SU-DHL-6 (cell line): ENCODE measurements around the gene C6orf58.

ENCODE experiments used
- H2AFZ ChIP-seq: fragments of 200-600 bp; sonication (generic); 2 replicates; pipeline ENCODE4 v1.6.1; 2014; ENCODE audit warnings: low read depth, mild to moderate bottlenecking, moderate library complexity, mixed read lengths, antibody characterized with exemption, low read length; ENCODE audit not compliant: severe bottlenecking
- H3F3A ChIP-seq: fragments of 200-600 bp; shearing (Covaris generic); 2 replicates; pipeline ENCODE4 v1.6.0; 2016; ENCODE audit warnings: antibody characterized with exemption, mild to moderate bottlenecking; ENCODE audit not compliant: insufficient read depth
- H3K27ac ChIP-seq: fragments of 200-600 bp; sonication (generic); 2 replicates; pipeline ENCODE4 v1.5.1; 2016; ENCODE audit warnings: low read depth, mild to moderate bottlenecking, low read length, moderate library complexity, mixed read lengths
- H3K27me3 ChIP-seq: fragments of 200-600 bp; sonication (generic), shearing (Covaris generic); 2 replicates; pipeline ENCODE4 v1.6.0; 2014; ENCODE audit warnings: mild to moderate bottlenecking, low read length
- H3K36me3 ChIP-seq: fragments of 200-600 bp; sonication (generic); 2 replicates; pipeline ENCODE4 v1.6.1; 2014; ENCODE audit warnings: mild to moderate bottlenecking, low read length, mixed read lengths
- H3K4me2 ChIP-seq: fragments of 300-600, 200-600 bp; shearing (Covaris generic), sonication (generic); 2 replicates; pipeline ENCODE4 v1.6.0; 2014; ENCODE audit warnings: low read length, low read depth, mild to moderate bottlenecking; ENCODE audit not compliant: poor library complexity, severe bottlenecking
- H3K4me3 ChIP-seq: fragments of 200-600 bp; sonication (generic); 2 replicates; pipeline ENCODE4 v1.5.1; 2014; ENCODE audit warnings: antibody characterized with exemption, low read length, mild to moderate bottlenecking, mixed read lengths; ENCODE audit not compliant: insufficient read depth, poor library complexity, severe bottlenecking
- H3K79me2 ChIP-seq: fragments of 200-600 bp; sonication (generic); 2 replicates; pipeline ENCODE4 v1.6.1; 2014; ENCODE audit warnings: mild to moderate bottlenecking, low read length, moderate library complexity; ENCODE audit not compliant: insufficient read depth
- H3K9ac ChIP-seq: fragments of 200-600 bp; sonication (generic); 2 replicates; pipeline ENCODE4 v1.7.0; 2014; ENCODE audit warnings: mild to moderate bottlenecking, low read length
- H3K9me2 ChIP-seq: fragments of 200-600 bp; sonication (generic); replicated peaks from 2 replicates; pipeline ENCODE4 v1.6.1; 2014; ENCODE audit warnings: low read length; ENCODE audit not compliant: insufficient read depth
- H3K9me3 ChIP-seq: fragments of 200-600 bp; sonication (generic); 2 replicates; pipeline ENCODE4 v1.6.1; 2014; ENCODE audit warnings: low read length, mixed read lengths; ENCODE audit not compliant: insufficient read depth
- H4K20me1 ChIP-seq: fragments of 200-600 bp; sonication (generic); 2 replicates; pipeline ENCODE4 v1.6.1; 2014; ENCODE audit warnings: low read depth, mild to moderate bottlenecking, antibody characterized with exemption, low read length, moderate library complexity, mixed read lengths
- EZH2phosphoT487 ChIP-seq: fragments of 200-600 bp; sonication (generic), shearing (Covaris generic); conservative IDR thresholded peaks from 2 replicates; pipeline ENCODE4 v1.6.1; 2018; ENCODE audit warnings: mild to moderate bottlenecking, antibody characterized with exemption, low read length, moderate library complexity, mixed read lengths
- TF ChIP-seq, protein P1 (sequence below): fragments of 200-600 bp; sonication (generic); IDR thresholded peaks from one replicate; pipeline ENCODE4 v1.5.1; 2017; ENCODE audit warnings: antibody characterized with exemption, mild to moderate bottlenecking, low read length, moderate library complexity; ENCODE audit not compliant: insufficient read depth, poor library complexity, severe bottlenecking

C6orf58 gene

DNA sequence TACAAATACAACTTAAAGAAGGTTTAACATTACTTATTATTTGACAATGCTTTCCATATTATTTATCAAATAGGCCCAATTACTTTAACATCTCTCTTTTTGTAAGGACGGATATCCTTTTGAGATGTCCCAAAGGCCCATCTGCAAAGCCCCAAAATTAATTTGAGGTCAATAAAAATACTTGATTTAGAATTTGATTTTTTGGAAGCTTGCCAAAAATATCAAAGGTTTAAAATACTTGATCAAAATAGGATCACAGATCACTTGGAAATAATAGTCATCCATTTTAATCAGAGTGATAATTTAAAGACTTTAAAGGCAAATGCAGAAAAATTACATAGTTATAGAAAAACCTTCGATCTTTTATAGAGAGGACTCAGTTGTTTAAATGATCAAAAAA lies 8.1 kb downstream of the C6orf58 start:
- peaks cover 2% of the 10 kb centered on the region; the same call in 1 of the 2 replicates for H3K27me3 ChIP-seq
- no peaks in the 10 kb centered on the region for H3K9me3 ChIP-seq
- H2AFZ ChIP-seq, result no peak overlapping the region
- no peaks in the 10 kb centered on the region for H3K36me3 ChIP-seq
- no peak overlapping the region for H3K9ac ChIP-seq
- H3K4me3 ChIP-seq, result no peak overlapping the region
- no peaks in the 10 kb centered on the region for H3F3A ChIP-seq
- no peaks in the 10 kb centered on the region for H3K9me2 ChIP-seq
- H4K20me1 ChIP-seq, result no peaks in the 10 kb centered on the region
- H3K4me2 ChIP-seq, result no peak overlapping the region
- H3K27ac ChIP-seq, result no peak overlapping the region
- no peak for TF ChIP-seq EZH2phosphoT487
- TF ChIP-seq, protein P1, sequence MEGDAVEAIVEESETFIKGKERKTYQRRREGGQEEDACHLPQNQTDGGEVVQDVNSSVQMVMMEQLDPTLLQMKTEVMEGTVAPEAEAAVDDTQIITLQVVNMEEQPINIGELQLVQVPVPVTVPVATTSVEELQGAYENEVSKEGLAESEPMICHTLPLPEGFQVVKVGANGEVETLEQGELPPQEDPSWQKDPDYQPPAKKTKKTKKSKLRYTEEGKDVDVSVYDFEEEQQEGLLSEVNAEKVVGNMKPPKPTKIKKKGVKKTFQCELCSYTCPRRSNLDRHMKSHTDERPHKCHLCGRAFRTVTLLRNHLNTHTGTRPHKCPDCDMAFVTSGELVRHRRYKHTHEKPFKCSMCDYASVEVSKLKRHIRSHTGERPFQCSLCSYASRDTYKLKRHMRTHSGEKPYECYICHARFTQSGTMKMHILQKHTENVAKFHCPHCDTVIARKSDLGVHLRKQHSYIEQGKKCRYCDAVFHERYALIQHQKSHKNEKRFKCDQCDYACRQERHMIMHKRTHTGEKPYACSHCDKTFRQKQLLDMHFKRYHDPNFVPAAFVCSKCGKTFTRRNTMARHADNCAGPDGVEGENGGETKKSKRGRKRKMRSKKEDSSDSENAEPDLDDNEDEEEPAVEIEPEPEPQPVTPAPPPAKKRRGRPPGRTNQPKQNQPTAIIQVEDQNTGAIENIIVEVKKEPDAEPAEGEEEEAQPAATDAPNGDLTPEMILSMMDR, result no peak
- H3K79me2 ChIP-seq, result no peaks in the 10 kb centered on the region

DNA sequence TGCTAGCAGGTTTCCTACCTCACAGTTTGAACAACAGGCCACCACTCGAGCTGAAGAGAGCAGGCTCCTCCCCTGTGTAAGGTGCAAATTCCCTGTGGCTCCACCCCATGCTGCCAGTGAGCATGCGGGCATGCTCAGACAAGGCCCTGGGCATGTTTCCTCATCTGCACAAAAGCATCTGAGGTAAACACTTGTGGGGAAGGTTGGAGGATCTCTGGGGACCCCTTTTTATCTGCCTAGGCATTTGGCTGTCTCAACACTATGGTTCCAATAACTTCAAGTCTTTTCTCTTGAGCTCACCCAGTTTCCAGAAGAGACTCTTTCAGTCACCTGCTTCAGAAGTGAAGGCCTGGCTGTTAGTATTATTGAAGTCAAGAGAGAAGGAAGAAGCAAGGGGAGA lies 9.4 kb downstream of the C6orf58 start:
- Histone ChIP-seq H3K9me2 (no peaks in the 10 kb centered on the region), H4K20me1 (no peaks in the 10 kb centered on the region), H3K79me2 (no peaks in the 10 kb centered on the region), H3K27me3 (peaks cover 2% of the 10 kb centered on the region; the same call in 1 of the 2 replicates), H3K36me3 (no peaks in the 10 kb centered on the region), H2AFZ (no peak overlapping the region), H3F3A (no peaks in the 10 kb centered on the region), H3K4me3 (no peak overlapping the region), H3K27ac (no peak overlapping the region), H3K9me3 (no peaks in the 10 kb centered on the region), H3K4me2 (no peak overlapping the region), H3K9ac (no peak overlapping the region)
- TF ChIP-seq, protein P1, result no peak
- TF ChIP-seq EZH2phosphoT487, result no peak

DNA sequence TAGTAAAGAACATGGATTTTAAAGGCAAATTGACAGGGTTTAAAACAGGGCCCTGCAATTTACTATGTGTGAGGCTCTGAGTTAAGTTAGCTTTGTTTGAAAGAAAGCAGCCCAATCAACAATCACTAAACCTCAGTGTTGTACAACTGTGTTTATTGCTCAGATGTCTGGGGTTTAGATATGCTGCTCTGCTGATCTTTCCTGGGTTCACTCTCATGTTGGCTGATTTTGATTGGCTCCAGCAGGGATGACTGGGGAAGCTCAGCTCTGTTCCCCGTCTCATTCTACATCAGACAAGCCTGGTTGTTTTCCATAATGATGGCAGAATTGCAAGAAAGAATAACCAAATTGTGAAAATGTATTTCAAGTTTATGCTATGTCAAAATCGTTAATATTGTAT lies 10.9 kb downstream of the C6orf58 start:
- H3K27me3 ChIP-seq, result peaks cover 2% of the 10 kb centered on the region; the same call in 1 of the 2 replicates
- TF ChIP-seq, protein P1, result no peak
- no peak for TF ChIP-seq EZH2phosphoT487
- no peak overlapping the region for H2AFZ ChIP-seq

DNA sequence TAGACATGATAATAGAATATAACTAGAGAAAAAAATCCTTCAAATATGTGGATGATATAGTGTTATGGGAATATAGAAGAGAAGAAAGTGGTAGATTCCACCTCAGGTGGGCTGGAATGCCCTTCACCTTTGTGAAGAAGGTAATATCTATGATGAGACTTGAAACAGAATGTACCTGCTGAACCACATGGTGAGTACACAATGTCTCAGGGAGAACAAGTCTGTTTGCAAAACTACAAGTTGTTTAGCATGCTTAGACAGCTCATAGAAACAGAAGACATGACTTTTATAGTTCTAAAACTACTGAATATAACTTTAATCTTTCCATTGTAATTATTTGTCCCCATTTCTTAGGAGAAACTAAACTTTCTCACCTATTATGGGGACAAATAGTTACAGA lies 12.2 kb downstream of the C6orf58 start:
- H3K4me3 ChIP-seq, result no peak overlapping the region
- peaks cover 2% of the 10 kb centered on the region; the same call in 1 of the 2 replicates for H3K27me3 ChIP-seq

More for the DNA sequence above, 10.9 kb downstream of the C6orf58 start:
- Histone ChIP-seq H3K27ac (no peak overlapping the region), H3K4me2 (no peak overlapping the region), H3K79me2 (no peaks in the 10 kb centered on the region), H3K9me3 (no peaks in the 10 kb centered on the region), H4K20me1 (no peaks in the 10 kb centered on the region), H3K4me3 (no peak overlapping the region), H3F3A (no peaks in the 10 kb centered on the region), H3K9me2 (no peaks in the 10 kb centered on the region), H3K9ac (no peak overlapping the region), H3K36me3 (no peaks in the 10 kb centered on the region)

More for the DNA sequence above, 12.2 kb downstream of the C6orf58 start:
- H3K27ac ChIP-seq, result no peak overlapping the region
- no peaks in the 10 kb centered on the region for H4K20me1 ChIP-seq
- no peak overlapping the region for H2AFZ ChIP-seq
- H3K9me2 ChIP-seq, result no peaks in the 10 kb centered on the region
- H3F3A ChIP-seq, result no peaks in the 10 kb centered on the region
- no peaks in the 10 kb centered on the region for H3K79me2 ChIP-seq
- H3K9ac ChIP-seq, result no peak overlapping the region
- no peaks in the 10 kb centered on the region for H3K36me3 ChIP-seq
- no peak for TF ChIP-seq EZH2phosphoT487
- TF ChIP-seq, protein P1, result no peak
- no peak overlapping the region for H3K4me2 ChIP-seq
- H3K9me3 ChIP-seq, result no peaks in the 10 kb centered on the region
